Measurements from ENCODE around the gene HOXD12.
A peak's percentile ranks its signal among the peaks of the same experiment; 100 is the strongest.

HOXD12 gene

GRCh38 chr2:176081376-176081836 is 18.2 kb upstream of the HOXD12 start:
- no peak for DNase-seq

GRCh38 chr2:176081837-176082524 is 17.6 kb upstream of the HOXD12 start:
- no peak for DNase-seq

GRCh38 chr2:176082525-176082823 is 17.1 kb upstream of the HOXD12 start:
- no peak for DNase-seq

GRCh38 chr2:176082824-176083751 is 16.5 kb upstream of the HOXD12 start:
- no peak for DNase-seq

- no peak for DNase-seq
Observed at GRCh38 chr2:176083796-176084261, 15.8 kb upstream of the HOXD12 start, which contains the start of gene EVX2. Gene EVX2 (minus strand): TSS chr2:176083962. CDS start chr2:176083776, 186 bp downstream.

- DNase-seq, result no peak
Observed at GRCh38 chr2:176084611-176085119, 14.9 kb upstream of the HOXD12 start.

GRCh38 chr2:176085120-176085788 is 14.3 kb upstream of the HOXD12 start:
- no peak for DNase-seq

- no peak for DNase-seq
Observed at GRCh38 chr2:176085861-176086771, 13.5 kb upstream of the HOXD12 start.

GRCh38 chr2:176087330-176088047 is 12.1 kb upstream of the HOXD12 start:
- DNase-seq, result no peak

GRCh38 chr2:176088048-176088936 is 11.3 kb upstream of the HOXD12 start:
- DNase-seq, result peak; percentile 47

- DNase-seq, result no peak
Observed at GRCh38 chr2:176088937-176089842, 10.4 kb upstream of the HOXD12 start.

GRCh38 chr2:176089843-176090395 is 9.7 kb upstream of the HOXD12 start:
- DNase-seq, result no peak

GRCh38 chr2:176090862-176091261 is 8.7 kb upstream of the HOXD12 start:
- no peak for DNase-seq

GRCh38 chr2:176091329-176092258 is 8.0 kb upstream of the HOXD12 start:
- no peak for DNase-seq

- no peak for DNase-seq
Observed at GRCh38 chr2:176092270-176093144, 7.1 kb upstream of the HOXD12 start, which contains the start of gene HOXD13. Gene HOXD13 (plus strand): TSS chr2:176092721. CDS start chr2:176092891, 170 bp downstream.

- DNase-seq, result no peak
Observed at GRCh38 chr2:176093145-176093897, 6.3 kb upstream of the HOXD12 start.
